Melanocyte of skin (primary cell): ENCODE measurements around the gene TRPM7. TPM values are rescaled to one million over a fixed set of nuclear protein-coding genes. Genes with fewer than 3 reads are reported as not detected.

Experiments used
- small RNA-seq, 2 donors: library from RNA; depleted of rRNA; stranded (forward); fragments of <200 nt; gene quantifications; one replicate each; pipeline ENCODE3, GENCODE V24; 2012
- total RNA-seq, 2 donors: library from RNA; depleted of rRNA; stranded (reverse); fragments of >200 nt; gene quantifications; 2 replicates each; pipeline ENCODE4 v1.2.3, GENCODE V29; 2012

TRPM7 gene
- 10 to 100 TPM; 63.9 to 73.6 TPM for total RNA-seq

GRCh38 chr15:50686469-50687301 lies at the start of gene TRPM7:
Gene TRPM7 (minus strand): TSS chr15:50686797. CDS start chr15:50686533, 264 bp downstream.

GRCh38 chr15:50546566-50546965 lies 140.0 kb downstream of the TRPM7 start, which contains the start of gene USP50:
Gene USP50 (minus strand): TSS chr15:50546666. CDS start chr15:50546525, 141 bp downstream.

Small RNAs within 50 kb of the gene (small RNA-seq; reads per million reads assigned to genes)
- gene RN7SL354P, result 0 reads per million in 2 donors

Other genes starting within 250 kb of the TRPM7 start
- gene USP50, start 140.1 kb downstream of the TRPM7 start, total RNA-seq, result not detected
- 10 to 100 TPM; 60.6 to 81.6 TPM for gene SPPL2A, start 78.9 kb upstream of the TRPM7 start, total RNA-seq
- 10 to 100 TPM; 16.0 to 16.9 TPM for gene AP4E1, start 221.9 kb upstream of the TRPM7 start, total RNA-seq